Endothelial cell of umbilical vein (primary cell): ENCODE data around the gene C11orf58.

ENCODE experiments used
- EZH2 ChIP-seq: IDR thresholded peaks from 2 replicates; pipeline ENCODE4 v1.6.1; 2012; ENCODE audit warnings: borderline replicate concordance, low read depth, mild to moderate bottlenecking, moderate library complexity, low read length, inconsistent platforms; ENCODE audit not compliant: severe bottlenecking
- FOS ChIP-seq: IDR thresholded peaks from 2 replicates; pipeline ENCODE4 v1.6.1; 2011; ENCODE audit warnings: mild to moderate bottlenecking, low read length, moderate library complexity, borderline replicate concordance; ENCODE audit not compliant: insufficient read depth
- GATA2 ChIP-seq: IDR thresholded peaks from 2 replicates; pipeline ENCODE4 v1.7.0; 2011; ENCODE audit warnings: low read depth, mild to moderate bottlenecking, moderate library complexity, mixed read lengths, low read length; ENCODE audit not compliant: insufficient read length, insufficient read depth
- MAX ChIP-seq: IDR thresholded peaks from 2 replicates; pipeline ENCODE4 v1.6.1; 2011; ENCODE audit not compliant: insufficient read depth, insufficient read length
- POLR2A ChIP-seq: IDR thresholded peaks from 2 replicates; pipeline ENCODE4 v1.6.1; 2012; ENCODE audit warnings: low read depth, mild to moderate bottlenecking, control low read depth, low read length
- POLR2AphosphoS5 ChIP-seq: IDR thresholded peaks from 2 replicates; pipeline ENCODE4 v1.6.1; 2012; ENCODE audit warnings: low read depth, mild to moderate bottlenecking, control low read depth, low read length, moderate library complexity; ENCODE audit not compliant: insufficient read depth
- TF ChIP-seq, protein P1 (sequence below), 2 donors: IDR thresholded peaks; 1 replicate in 1 of 2; 2 replicates in 1 of 2; pipeline ENCODE4 v1.5.1; 2011; ENCODE audit warnings: low read length in 2 of 2, mild to moderate bottlenecking in 2 of 2, moderate library complexity in 2 of 2, control low read depth in 1 of 2, inconsistent platforms in 1 of 2, low read depth in 1 of 2; ENCODE audit not compliant: insufficient read depth in 1 of 2; ENCODE audit errors: extremely low read depth in 1 of 2

- TF ChIP-seq POLR2AphosphoS5 (no peak), POLR2A (no peak), EZH2 (no peak), GATA2 (no peak), FOS (no peak), MAX (no peak)
- TF ChIP-seq, protein P1, sequence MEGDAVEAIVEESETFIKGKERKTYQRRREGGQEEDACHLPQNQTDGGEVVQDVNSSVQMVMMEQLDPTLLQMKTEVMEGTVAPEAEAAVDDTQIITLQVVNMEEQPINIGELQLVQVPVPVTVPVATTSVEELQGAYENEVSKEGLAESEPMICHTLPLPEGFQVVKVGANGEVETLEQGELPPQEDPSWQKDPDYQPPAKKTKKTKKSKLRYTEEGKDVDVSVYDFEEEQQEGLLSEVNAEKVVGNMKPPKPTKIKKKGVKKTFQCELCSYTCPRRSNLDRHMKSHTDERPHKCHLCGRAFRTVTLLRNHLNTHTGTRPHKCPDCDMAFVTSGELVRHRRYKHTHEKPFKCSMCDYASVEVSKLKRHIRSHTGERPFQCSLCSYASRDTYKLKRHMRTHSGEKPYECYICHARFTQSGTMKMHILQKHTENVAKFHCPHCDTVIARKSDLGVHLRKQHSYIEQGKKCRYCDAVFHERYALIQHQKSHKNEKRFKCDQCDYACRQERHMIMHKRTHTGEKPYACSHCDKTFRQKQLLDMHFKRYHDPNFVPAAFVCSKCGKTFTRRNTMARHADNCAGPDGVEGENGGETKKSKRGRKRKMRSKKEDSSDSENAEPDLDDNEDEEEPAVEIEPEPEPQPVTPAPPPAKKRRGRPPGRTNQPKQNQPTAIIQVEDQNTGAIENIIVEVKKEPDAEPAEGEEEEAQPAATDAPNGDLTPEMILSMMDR (IDR thresholded peaks at IDR 0.05; ENCODE audit: extremely low read depth in 1 of 2, insufficient read depth in 1 of 2, low read depth in 1 of 2, low read length in 2 of 2) = no peak
These were observed 56.7 kb downstream of the C11orf58 start for GRCh38 chr11:16795146-16795545.
